ENCODE data around the gene ARPIN. TPM values are rescaled to one million over a fixed set of nuclear protein-coding genes. Genes with fewer than 3 reads are reported as not detected.

ARPIN gene
- total RNA-seq, 1 donor from 2014 or later, result 10.5 TPM

- H3K4me3 ChIP-seq (ENCODE audit: low read depth, low read length), result no peak overlapping the region
- no peaks in the 10 kb centered on the region for H3K36me3 ChIP-seq (ENCODE audit: control insufficient read depth, insufficient read depth, low read length)
- DNase-seq (ENCODE audit: low read depth), result no peak
These were observed 3.9 kb upstream of the ARPIN start for GRCh38 chr15:89916660-89917059.

DNA sequence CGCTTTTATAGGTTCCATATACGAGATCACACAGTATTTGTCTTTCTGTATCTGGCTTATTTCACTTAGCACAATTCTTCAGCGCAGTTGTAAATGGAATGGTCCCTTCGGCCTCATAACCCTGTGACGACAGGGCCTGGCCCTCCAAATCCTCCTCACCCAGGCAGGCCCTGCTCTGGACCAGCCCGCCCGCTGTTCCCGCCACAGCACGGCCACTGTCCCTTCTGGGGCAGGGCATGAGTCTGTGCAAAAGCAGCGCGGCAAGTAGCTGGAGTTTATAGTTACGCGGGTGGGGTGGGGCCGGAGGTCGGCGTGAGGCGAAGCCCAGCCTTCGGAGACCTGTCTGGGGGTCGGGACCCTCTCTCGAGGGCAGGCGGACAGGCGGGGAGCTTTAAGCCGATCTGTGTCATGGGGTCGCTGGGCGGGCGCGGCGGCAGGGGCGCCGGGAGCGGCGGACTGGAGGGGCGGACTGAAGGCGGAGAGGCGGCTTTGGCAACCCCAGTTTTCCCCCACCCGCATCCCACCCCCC lies 543 bp downstream of the ARPIN start:
- TF ChIP-seq, protein P1, sequence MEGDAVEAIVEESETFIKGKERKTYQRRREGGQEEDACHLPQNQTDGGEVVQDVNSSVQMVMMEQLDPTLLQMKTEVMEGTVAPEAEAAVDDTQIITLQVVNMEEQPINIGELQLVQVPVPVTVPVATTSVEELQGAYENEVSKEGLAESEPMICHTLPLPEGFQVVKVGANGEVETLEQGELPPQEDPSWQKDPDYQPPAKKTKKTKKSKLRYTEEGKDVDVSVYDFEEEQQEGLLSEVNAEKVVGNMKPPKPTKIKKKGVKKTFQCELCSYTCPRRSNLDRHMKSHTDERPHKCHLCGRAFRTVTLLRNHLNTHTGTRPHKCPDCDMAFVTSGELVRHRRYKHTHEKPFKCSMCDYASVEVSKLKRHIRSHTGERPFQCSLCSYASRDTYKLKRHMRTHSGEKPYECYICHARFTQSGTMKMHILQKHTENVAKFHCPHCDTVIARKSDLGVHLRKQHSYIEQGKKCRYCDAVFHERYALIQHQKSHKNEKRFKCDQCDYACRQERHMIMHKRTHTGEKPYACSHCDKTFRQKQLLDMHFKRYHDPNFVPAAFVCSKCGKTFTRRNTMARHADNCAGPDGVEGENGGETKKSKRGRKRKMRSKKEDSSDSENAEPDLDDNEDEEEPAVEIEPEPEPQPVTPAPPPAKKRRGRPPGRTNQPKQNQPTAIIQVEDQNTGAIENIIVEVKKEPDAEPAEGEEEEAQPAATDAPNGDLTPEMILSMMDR (IDR thresholded peaks at IDR 0.05; ENCODE audit: insufficient read depth, low read length, poor library complexity, severe bottlenecking), result no peak
- Histone ChIP-seq H3K4me3 (ENCODE audit: low read depth, low read length) (peak overlapping the region; percentile 61), H3K27me3 (ENCODE audit: control insufficient read depth, insufficient read depth, low read length) (no peaks in the 10 kb centered on the region), H3K36me3 (ENCODE audit: control insufficient read depth, insufficient read depth, low read length) (no peaks in the 10 kb centered on the region)
- no peak for DNase-seq (ENCODE audit: low read depth)

More at GRCh38 chr15:89916660-89917059, 3.9 kb upstream of the ARPIN start:
- TF ChIP-seq, protein P1 (IDR thresholded peaks at IDR 0.05; ENCODE audit: insufficient read depth, low read length, poor library complexity, severe bottlenecking), result no peak
- no peaks in the 10 kb centered on the region for H3K27me3 ChIP-seq (ENCODE audit: control insufficient read depth, insufficient read depth, low read length)

- Histone ChIP-seq H3K4me3 (ENCODE audit: low read depth, low read length) (no peak overlapping the region), H3K27me3 (ENCODE audit: control insufficient read depth, insufficient read depth, low read length) (no peaks in the 10 kb centered on the region), H3K36me3 (ENCODE audit: control insufficient read depth, insufficient read depth, low read length) (no peaks in the 10 kb centered on the region)
- DNase-seq (ENCODE audit: low read depth), result no peak
- TF ChIP-seq, protein P1 (IDR thresholded peaks at IDR 0.05; ENCODE audit: insufficient read depth, low read length, poor library complexity, severe bottlenecking), result no peak
These were observed 1.7 kb downstream of the ARPIN start for GRCh38 chr15:89910891-89911626.

DNA sequence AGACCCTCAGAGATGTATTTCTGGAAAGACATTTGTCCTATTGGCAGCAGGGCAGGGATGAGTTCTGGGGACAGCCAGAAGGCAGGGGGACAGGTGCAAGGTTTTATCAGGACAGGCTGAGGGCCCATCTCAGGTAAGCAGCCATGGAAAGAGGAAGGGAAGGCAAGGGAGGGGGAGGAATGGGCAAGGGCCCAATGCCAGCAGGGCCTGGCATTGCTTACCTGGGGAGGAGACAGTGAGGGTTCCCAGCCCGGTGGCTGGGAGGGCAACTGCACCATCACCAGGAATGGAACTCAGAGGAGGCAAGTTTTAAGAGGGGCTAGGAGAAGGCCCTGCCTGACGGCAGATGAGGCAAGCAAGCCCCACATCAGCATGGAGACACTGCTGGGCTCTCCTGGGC lies 3.1 kb downstream of the ARPIN start:
- TF ChIP-seq, protein P1 (IDR thresholded peaks at IDR 0.05; ENCODE audit: insufficient read depth, low read length, poor library complexity, severe bottlenecking), result no peak
- Histone ChIP-seq H3K4me3 (ENCODE audit: low read depth, low read length) (no peak overlapping the region), H3K36me3 (ENCODE audit: control insufficient read depth, insufficient read depth, low read length) (no peaks in the 10 kb centered on the region), H3K27me3 (ENCODE audit: control insufficient read depth, insufficient read depth, low read length) (no peaks in the 10 kb centered on the region)
- DNase-seq (ENCODE audit: low read depth), result no peak

DNA sequence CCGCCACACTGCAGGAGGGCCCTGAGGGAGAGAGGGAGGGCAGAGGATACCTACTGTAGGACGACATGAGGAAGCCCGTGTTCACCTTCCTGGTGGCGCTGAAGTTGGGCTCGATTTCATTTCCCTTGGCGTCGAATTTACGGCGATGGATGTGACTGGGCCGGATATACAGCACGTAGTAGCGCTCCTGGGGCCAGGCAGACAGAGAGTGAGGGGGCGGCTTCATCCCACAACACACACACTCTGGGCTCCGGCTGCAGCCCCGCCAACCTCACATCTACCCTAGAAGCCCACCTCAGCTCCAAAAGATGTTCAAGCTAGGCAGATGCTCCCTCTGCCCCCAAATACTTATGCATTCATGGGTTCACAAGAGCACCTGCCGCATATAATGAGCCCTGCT lies 4.5 kb downstream of the ARPIN start:
- DNase-seq (ENCODE audit: low read depth), result no peak
- H3K4me3 ChIP-seq (ENCODE audit: low read depth, low read length), result no peak overlapping the region
- H3K36me3 ChIP-seq (ENCODE audit: control insufficient read depth, insufficient read depth, low read length), result no peaks in the 10 kb centered on the region
- no peaks in the 10 kb centered on the region for H3K27me3 ChIP-seq (ENCODE audit: control insufficient read depth, insufficient read depth, low read length)
- TF ChIP-seq, protein P1 (IDR thresholded peaks at IDR 0.05; ENCODE audit: insufficient read depth, low read length, poor library complexity, severe bottlenecking), result no peak
